Measurements from ENCODE around the gene JMJD8.

DNA sequence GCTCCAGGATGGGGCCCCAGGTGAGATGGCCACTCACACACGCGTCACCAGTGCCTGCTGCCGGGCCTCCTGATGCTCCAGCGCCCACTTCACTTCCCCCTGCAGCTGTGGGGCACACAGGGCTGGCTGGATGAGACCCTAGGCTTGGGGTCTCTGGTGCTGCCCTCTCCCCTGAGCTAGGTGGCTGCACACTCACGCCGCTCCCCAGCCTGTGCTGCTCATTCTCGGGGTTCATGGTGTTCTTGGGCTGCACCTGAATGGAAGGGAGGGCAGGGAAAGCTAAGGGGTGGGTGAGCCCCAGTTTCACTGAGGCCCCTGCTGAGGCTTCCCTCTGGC lies 40.9 kb upstream of the JMJD8 start:
- TF ChIP-seq YY1 (IDR thresholded peaks at IDR 0.05; ENCODE audit: borderline replicate concordance in 1 of 3, control insufficient read depth in 1 of 3, extremely low read depth in 1 of 3, insufficient read depth in 3 of 3, insufficient read length in 1 of 3, insufficient replicate concordance in 2 of 3, low read depth in 1 of 3, low read length in 2 of 3), result no peak
- TF ChIP-seq, protein P1, sequence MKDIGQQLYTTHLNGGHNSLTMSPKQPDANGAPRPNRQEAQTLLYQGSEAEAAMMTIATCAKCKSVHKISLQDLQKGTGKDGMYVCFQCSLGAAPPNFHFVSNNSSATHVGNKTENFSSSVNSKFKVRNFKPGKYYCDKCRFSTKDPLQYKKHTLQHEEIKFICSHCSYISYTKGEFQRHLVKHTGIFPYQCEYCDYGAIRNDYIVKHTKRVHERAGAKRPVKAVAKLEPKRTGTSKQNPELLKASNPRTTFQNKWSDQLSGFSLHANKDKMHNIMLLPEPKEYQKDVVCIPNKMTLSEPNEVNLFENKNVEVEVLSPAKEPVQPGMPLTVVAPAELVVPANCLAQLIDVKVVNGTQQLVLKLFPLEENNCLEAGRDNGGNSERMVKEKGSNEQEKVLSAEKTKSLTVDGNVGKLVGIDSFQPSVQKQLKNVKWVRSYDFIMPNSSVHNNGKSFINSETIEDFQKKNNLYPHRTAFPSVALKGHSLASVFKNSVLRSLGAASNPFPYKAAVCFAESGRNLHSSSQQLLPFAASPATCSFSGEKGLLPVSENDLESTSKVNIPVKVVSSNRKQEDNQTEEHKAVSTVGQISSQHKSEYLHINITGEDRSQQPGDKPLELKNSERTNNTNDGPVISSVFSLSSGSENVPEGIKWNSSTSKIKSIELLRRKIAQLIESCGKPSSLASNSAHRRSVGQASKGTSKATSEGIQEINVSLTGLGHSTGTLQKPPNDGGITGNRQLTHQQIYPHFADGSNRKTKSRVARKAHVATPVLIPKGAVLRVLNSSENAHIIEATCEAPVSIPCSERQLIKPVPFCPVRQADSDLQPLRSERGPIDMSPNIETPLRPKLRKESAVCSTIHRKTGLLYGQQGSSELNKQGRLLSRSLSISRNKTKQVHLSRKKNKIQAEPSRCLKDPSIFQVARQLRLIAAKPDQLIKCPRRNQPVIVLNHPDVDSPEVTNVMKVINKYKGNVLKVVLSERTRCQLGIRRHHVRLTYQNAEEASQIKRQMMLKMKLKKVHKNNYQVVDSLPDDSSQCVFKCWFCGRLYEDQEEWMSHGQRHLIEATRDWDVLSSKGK (CRISPR knock-in tag; IDR thresholded peaks at IDR 0.05), result no peak
- TF ChIP-seq, protein P2, sequence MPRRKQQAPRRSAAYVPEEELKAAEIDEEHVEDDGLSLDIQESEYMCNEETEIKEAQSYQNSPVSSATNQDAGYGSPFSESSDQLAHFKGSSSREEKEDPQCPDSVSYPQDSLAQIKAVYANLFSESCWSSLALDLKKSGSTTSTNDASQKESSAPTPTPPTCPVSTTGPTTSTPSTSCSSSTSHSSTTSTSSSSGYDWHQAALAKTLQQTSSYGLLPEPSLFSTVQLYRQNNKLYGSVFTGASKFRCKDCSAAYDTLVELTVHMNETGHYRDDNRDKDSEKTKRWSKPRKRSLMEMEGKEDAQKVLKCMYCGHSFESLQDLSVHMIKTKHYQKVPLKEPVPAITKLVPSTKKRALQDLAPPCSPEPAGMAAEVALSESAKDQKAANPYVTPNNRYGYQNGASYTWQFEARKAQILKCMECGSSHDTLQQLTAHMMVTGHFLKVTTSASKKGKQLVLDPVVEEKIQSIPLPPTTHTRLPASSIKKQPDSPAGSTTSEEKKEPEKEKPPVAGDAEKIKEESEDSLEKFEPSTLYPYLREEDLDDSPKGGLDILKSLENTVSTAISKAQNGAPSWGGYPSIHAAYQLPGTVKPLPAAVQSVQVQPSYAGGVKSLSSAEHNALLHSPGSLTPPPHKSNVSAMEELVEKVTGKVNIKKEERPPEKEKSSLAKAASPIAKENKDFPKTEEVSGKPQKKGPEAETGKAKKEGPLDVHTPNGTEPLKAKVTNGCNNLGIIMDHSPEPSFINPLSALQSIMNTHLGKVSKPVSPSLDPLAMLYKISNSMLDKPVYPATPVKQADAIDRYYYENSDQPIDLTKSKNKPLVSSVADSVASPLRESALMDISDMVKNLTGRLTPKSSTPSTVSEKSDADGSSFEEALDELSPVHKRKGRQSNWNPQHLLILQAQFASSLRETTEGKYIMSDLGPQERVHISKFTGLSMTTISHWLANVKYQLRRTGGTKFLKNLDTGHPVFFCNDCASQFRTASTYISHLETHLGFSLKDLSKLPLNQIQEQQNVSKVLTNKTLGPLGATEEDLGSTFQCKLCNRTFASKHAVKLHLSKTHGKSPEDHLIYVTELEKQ (CRISPR knock-in tag; IDR thresholded peaks at IDR 0.05), result no peak
- TF ChIP-seq, protein P3, sequence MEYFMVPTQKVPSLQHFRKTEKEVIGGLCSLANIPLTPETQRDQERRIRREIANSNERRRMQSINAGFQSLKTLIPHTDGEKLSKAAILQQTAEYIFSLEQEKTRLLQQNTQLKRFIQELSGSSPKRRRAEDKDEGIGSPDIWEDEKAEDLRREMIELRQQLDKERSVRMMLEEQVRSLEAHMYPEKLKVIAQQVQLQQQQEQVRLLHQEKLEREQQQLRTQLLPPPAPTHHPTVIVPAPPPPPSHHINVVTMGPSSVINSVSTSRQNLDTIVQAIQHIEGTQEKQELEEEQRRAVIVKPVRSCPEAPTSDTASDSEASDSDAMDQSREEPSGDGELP (CRISPR knock-in tag; IDR thresholded peaks at IDR 0.05; ENCODE audit: borderline replicate concordance), result no peak
- TF ChIP-seq, protein P4, sequence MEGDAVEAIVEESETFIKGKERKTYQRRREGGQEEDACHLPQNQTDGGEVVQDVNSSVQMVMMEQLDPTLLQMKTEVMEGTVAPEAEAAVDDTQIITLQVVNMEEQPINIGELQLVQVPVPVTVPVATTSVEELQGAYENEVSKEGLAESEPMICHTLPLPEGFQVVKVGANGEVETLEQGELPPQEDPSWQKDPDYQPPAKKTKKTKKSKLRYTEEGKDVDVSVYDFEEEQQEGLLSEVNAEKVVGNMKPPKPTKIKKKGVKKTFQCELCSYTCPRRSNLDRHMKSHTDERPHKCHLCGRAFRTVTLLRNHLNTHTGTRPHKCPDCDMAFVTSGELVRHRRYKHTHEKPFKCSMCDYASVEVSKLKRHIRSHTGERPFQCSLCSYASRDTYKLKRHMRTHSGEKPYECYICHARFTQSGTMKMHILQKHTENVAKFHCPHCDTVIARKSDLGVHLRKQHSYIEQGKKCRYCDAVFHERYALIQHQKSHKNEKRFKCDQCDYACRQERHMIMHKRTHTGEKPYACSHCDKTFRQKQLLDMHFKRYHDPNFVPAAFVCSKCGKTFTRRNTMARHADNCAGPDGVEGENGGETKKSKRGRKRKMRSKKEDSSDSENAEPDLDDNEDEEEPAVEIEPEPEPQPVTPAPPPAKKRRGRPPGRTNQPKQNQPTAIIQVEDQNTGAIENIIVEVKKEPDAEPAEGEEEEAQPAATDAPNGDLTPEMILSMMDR (IDR thresholded peaks at IDR 0.05 in 2 of 3, conservative IDR thresholded peaks at IDR 0.05 in 1 of 3; ENCODE audit: insufficient read depth in 2 of 3, low read depth in 1 of 3, low read length in 3 of 3), result no peak
- no peak for TF ChIP-seq NFRKB (IDR thresholded peaks at IDR 0.05; ENCODE audit: low read depth)
- TF ChIP-seq ATF7 (IDR thresholded peaks at IDR 0.05), result no peak
- TF ChIP-seq SETDB1 (IDR thresholded peaks at IDR 0.05; ENCODE audit: low read length), result no peak

Data from K562 (cell line).